SU-DHL-6 (cell line): ENCODE results near the gene KRT222.

Source experiments
- H2AFZ ChIP-seq: fragments of 200-600 bp; sonication (generic); 2 replicates; pipeline ENCODE4 v1.6.1; 2014; ENCODE audit warnings: low read depth, mild to moderate bottlenecking, moderate library complexity, mixed read lengths, antibody characterized with exemption, low read length; ENCODE audit not compliant: severe bottlenecking
- H3F3A ChIP-seq: fragments of 200-600 bp; shearing (Covaris generic); 2 replicates; pipeline ENCODE4 v1.6.0; 2016; ENCODE audit warnings: antibody characterized with exemption, mild to moderate bottlenecking; ENCODE audit not compliant: insufficient read depth
- H3K27ac ChIP-seq: fragments of 200-600 bp; sonication (generic); 2 replicates; pipeline ENCODE4 v1.5.1; 2016; ENCODE audit warnings: low read depth, mild to moderate bottlenecking, low read length, moderate library complexity, mixed read lengths
- H3K27me3 ChIP-seq: fragments of 200-600 bp; sonication (generic), shearing (Covaris generic); 2 replicates; pipeline ENCODE4 v1.6.0; 2014; ENCODE audit warnings: mild to moderate bottlenecking, low read length
- H3K36me3 ChIP-seq: fragments of 200-600 bp; sonication (generic); 2 replicates; pipeline ENCODE4 v1.6.1; 2014; ENCODE audit warnings: mild to moderate bottlenecking, low read length, mixed read lengths
- H3K4me2 ChIP-seq: fragments of 300-600, 200-600 bp; shearing (Covaris generic), sonication (generic); 2 replicates; pipeline ENCODE4 v1.6.0; 2014; ENCODE audit warnings: low read length, low read depth, mild to moderate bottlenecking; ENCODE audit not compliant: poor library complexity, severe bottlenecking
- H3K4me3 ChIP-seq: fragments of 200-600 bp; sonication (generic); 2 replicates; pipeline ENCODE4 v1.5.1; 2014; ENCODE audit warnings: antibody characterized with exemption, low read length, mild to moderate bottlenecking, mixed read lengths; ENCODE audit not compliant: insufficient read depth, poor library complexity, severe bottlenecking
- H3K79me2 ChIP-seq: fragments of 200-600 bp; sonication (generic); 2 replicates; pipeline ENCODE4 v1.6.1; 2014; ENCODE audit warnings: mild to moderate bottlenecking, low read length, moderate library complexity; ENCODE audit not compliant: insufficient read depth
- H3K9ac ChIP-seq: fragments of 200-600 bp; sonication (generic); 2 replicates; pipeline ENCODE4 v1.7.0; 2014; ENCODE audit warnings: mild to moderate bottlenecking, low read length
- H3K9me2 ChIP-seq: fragments of 200-600 bp; sonication (generic); replicated peaks from 2 replicates; pipeline ENCODE4 v1.6.1; 2014; ENCODE audit warnings: low read length; ENCODE audit not compliant: insufficient read depth
- H3K9me3 ChIP-seq: fragments of 200-600 bp; sonication (generic); 2 replicates; pipeline ENCODE4 v1.6.1; 2014; ENCODE audit warnings: low read length, mixed read lengths; ENCODE audit not compliant: insufficient read depth
- H4K20me1 ChIP-seq: fragments of 200-600 bp; sonication (generic); 2 replicates; pipeline ENCODE4 v1.6.1; 2014; ENCODE audit warnings: low read depth, mild to moderate bottlenecking, antibody characterized with exemption, low read length, moderate library complexity, mixed read lengths
- EZH2phosphoT487 ChIP-seq: fragments of 200-600 bp; sonication (generic), shearing (Covaris generic); conservative IDR thresholded peaks from 2 replicates; pipeline ENCODE4 v1.6.1; 2018; ENCODE audit warnings: mild to moderate bottlenecking, antibody characterized with exemption, low read length, moderate library complexity, mixed read lengths
- TF ChIP-seq, protein P1 (sequence below): fragments of 200-600 bp; sonication (generic); IDR thresholded peaks from one replicate; pipeline ENCODE4 v1.5.1; 2017; ENCODE audit warnings: antibody characterized with exemption, mild to moderate bottlenecking, low read length, moderate library complexity; ENCODE audit not compliant: insufficient read depth, poor library complexity, severe bottlenecking

KRT222 gene

DNA sequence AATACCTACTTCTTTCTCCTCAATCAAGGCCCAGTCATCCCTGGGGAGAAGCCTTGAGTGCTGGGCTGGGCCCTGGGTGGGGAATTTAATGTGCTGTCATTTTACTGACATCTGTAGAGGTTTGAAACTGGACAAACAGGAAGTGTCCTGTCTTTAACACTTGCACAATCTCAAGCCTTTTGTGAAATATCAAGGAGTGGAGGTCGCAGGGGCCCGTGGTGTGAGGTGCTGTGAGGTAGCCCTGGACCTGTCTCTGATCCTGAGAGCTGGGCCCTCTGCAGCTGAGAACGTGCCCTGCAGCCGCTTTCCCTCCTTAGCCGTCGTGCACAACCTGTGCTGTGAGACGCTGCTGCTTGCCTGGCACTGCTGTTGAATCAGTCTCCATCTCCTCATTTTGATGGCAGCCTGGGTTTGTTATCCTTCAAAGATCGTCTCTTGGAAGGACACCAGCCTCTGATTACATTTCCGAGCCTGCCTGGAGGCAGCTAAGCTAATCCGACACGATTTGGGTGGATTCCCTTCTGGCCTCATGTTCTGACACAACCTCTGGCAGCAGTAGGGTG lies 47.2 kb downstream of the KRT222 start:
- Histone ChIP-seq H3K9me3 (no peaks in the 10 kb centered on the region), H2AFZ (no peak overlapping the region), H3K36me3 (no peaks in the 10 kb centered on the region), H3K27ac (no peak overlapping the region), H4K20me1 (no peaks in the 10 kb centered on the region), H3K4me3 (no peak overlapping the region), H3K9me2 (no peaks in the 10 kb centered on the region), H3K79me2 (no peaks in the 10 kb centered on the region), H3K27me3 (no peaks in the 10 kb centered on the region), H3F3A (no peaks in the 10 kb centered on the region; the same call in 1 of the 2 replicates), H3K4me2 (no peak overlapping the region), H3K9ac (no peak overlapping the region)
- no peak for TF ChIP-seq EZH2phosphoT487
- TF ChIP-seq, protein P1, sequence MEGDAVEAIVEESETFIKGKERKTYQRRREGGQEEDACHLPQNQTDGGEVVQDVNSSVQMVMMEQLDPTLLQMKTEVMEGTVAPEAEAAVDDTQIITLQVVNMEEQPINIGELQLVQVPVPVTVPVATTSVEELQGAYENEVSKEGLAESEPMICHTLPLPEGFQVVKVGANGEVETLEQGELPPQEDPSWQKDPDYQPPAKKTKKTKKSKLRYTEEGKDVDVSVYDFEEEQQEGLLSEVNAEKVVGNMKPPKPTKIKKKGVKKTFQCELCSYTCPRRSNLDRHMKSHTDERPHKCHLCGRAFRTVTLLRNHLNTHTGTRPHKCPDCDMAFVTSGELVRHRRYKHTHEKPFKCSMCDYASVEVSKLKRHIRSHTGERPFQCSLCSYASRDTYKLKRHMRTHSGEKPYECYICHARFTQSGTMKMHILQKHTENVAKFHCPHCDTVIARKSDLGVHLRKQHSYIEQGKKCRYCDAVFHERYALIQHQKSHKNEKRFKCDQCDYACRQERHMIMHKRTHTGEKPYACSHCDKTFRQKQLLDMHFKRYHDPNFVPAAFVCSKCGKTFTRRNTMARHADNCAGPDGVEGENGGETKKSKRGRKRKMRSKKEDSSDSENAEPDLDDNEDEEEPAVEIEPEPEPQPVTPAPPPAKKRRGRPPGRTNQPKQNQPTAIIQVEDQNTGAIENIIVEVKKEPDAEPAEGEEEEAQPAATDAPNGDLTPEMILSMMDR: no peak

- Histone ChIP-seq H3K4me2 (no peak overlapping the region), H3K9ac (no peak overlapping the region), H3F3A (no peaks in the 10 kb centered on the region; the same call in 1 of the 2 replicates), H4K20me1 (no peaks in the 10 kb centered on the region), H3K9me2 (no peaks in the 10 kb centered on the region), H3K4me3 (no peak overlapping the region), H3K27ac (no peak overlapping the region), H2AFZ (no peak overlapping the region), H3K36me3 (no peaks in the 10 kb centered on the region), H3K79me2 (no peaks in the 10 kb centered on the region), H3K27me3 (no peaks in the 10 kb centered on the region), H3K9me3 (no peaks in the 10 kb centered on the region)
- TF ChIP-seq EZH2phosphoT487: no peak
- TF ChIP-seq, protein P1: no peak
Observed at GRCh38 chr17:40616592-40616991, 48.4 kb downstream of the KRT222 start.

GRCh38 chr17:40615841-40616476 lies 49.0 kb downstream of the KRT222 start:
- no peaks in the 10 kb centered on the region for H3K9me3 ChIP-seq
- no peak overlapping the region for H3K4me2 ChIP-seq
- H3K36me3 ChIP-seq: no peaks in the 10 kb centered on the region
- TF ChIP-seq, protein P1: no peak
- no peak for TF ChIP-seq EZH2phosphoT487
- no peak overlapping the region for H3K9ac ChIP-seq
- H3K4me3 ChIP-seq: no peak overlapping the region
- H2AFZ ChIP-seq: no peak overlapping the region
- H3K27ac ChIP-seq: no peak overlapping the region
- no peaks in the 10 kb centered on the region for H3K27me3 ChIP-seq
- no peaks in the 10 kb centered on the region for H3K9me2 ChIP-seq
- H3F3A ChIP-seq: no peaks in the 10 kb centered on the region; the same call in 1 of the 2 replicates
- H3K79me2 ChIP-seq: no peaks in the 10 kb centered on the region
- H4K20me1 ChIP-seq: no peaks in the 10 kb centered on the region
